Tibial nerve (tissue), 3 donors: Measurements from ENCODE around the gene DHRS12.

Source experiments
- CTCF ChIP-seq, 5 experiments: fragments of 200-600 bp in 3 of 5; fragments of 450-650 bp in 2 of 5; sonication (generic) in 3 of 5; IDR thresholded peaks; one replicate each; pipeline ENCODE4 v1.5.1; 2016 to 2019; ENCODE audit warnings: antibody characterized with exemption in 5 of 5, mild to moderate bottlenecking in 3 of 5, moderate library complexity in 2 of 5
- POLR2A ChIP-seq, 2 donors: fragments of 450-650 bp; IDR thresholded peaks; one replicate each; pipeline ENCODE4 v1.6.1; 2017; ENCODE audit warnings: antibody characterized with exemption in 2 of 2, mild to moderate bottlenecking in 2 of 2, moderate library complexity in 2 of 2

GRCh38 chr13:51782026-51782710, 21.8 kb downstream of the DHRS12 start:
- TF ChIP-seq CTCF (IDR thresholded peaks at IDR 0.05) (no peak), POLR2A (IDR thresholded peaks at IDR 0.05) (no peak)
